SK-N-SH (cell line): Measurements from ENCODE around the gene FRMD1.

ENCODE experiments used
- CTCF ChIP-seq: fragments of 200-600 bp; sonication (generic); IDR thresholded peaks from 2 replicates; pipeline ENCODE4 v1.6.1; 2017; ENCODE audit warnings: antibody characterized with exemption, mild to moderate bottlenecking, moderate library complexity
- FOXM1 ChIP-seq: IDR thresholded peaks from 2 replicates; pipeline ENCODE4 v1.4.0; 2012; ENCODE audit warnings: low read depth, mild to moderate bottlenecking
- USF2 ChIP-seq: fragments of 150-350 bp; IDR thresholded peaks from 2 replicates; pipeline ENCODE4 v1.6.1; 2017; ENCODE audit warnings: antibody characterized with exemption, low read length, low read depth, borderline replicate concordance

- no peak for TF ChIP-seq FOXM1
- no peak for TF ChIP-seq CTCF
- no peak for TF ChIP-seq USF2
These were observed 67.7 kb downstream of the FRMD1 start for GRCh38 chr6:168011291-168011690.
